GM23338 (cell line): ENCODE measurements around the gene CD300LB. TPM values are rescaled to one million over a fixed set of nuclear protein-coding genes. Genes with fewer than 3 reads are reported as not detected.

Source experiments
- ATAC-seq: fragments of 200-7000 bp; cut with Tn5 transposase; 3 replicates; pipeline ENCODE4 v1.9.1; 2020
- DNase-seq: peaks from one replicate; pipeline ENCODE4 v3.0.0-alpha.2; 2015; ENCODE audit warnings: low spot score
- H2AFZ ChIP-seq: fragments of 200-600 bp; sonication (generic); 2 replicates; pipeline ENCODE4 v1.8.0; 2016; ENCODE audit warnings: antibody characterized with exemption, mild to moderate bottlenecking, moderate library complexity
- H3F3A ChIP-seq: fragments of 200-600 bp; sonication (generic); replicated peaks from 2 replicates; pipeline ENCODE4 v1.8.0; 2017; ENCODE audit warnings: antibody characterized with exemption, mixed run types, low read depth
- H3K27ac ChIP-seq: fragments of 200-600 bp; sonication (generic); 2 replicates; pipeline ENCODE4 v1.6.1; 2016; ENCODE audit warnings: low read depth
- H3K27me3 ChIP-seq: fragments of 200-600 bp; sonication (generic); 2 replicates; pipeline ENCODE4 v1.8.0; 2016; ENCODE audit warnings: mild to moderate bottlenecking, mixed run types, moderate library complexity; ENCODE audit not compliant: insufficient read depth
- H3K36me3 ChIP-seq: fragments of 200-600 bp; sonication (generic); 2 replicates; pipeline ENCODE4 v1.8.0; 2016; ENCODE audit warnings: mild to moderate bottlenecking; ENCODE audit not compliant: insufficient read depth
- H3K4me1 ChIP-seq: fragments of 200-600 bp; sonication (generic); 2 replicates; pipeline ENCODE4 v1.8.0; 2016; ENCODE audit warnings: mild to moderate bottlenecking, moderate library complexity; ENCODE audit not compliant: insufficient read depth
- H3K4me2 ChIP-seq: fragments of 200-600 bp; sonication (generic); 2 replicates; pipeline ENCODE4 v1.7.1; 2017; ENCODE audit warnings: mixed run types
- H3K4me3 ChIP-seq: fragments of 200-600 bp; sonication (generic); 2 replicates; pipeline ENCODE4 v1.6.1; 2016; ENCODE audit warnings: mixed run types
- H3K79me2 ChIP-seq: fragments of 200-600 bp; sonication (generic); replicated peaks from 2 replicates; pipeline ENCODE4 v1.8.0; 2017; ENCODE audit warnings: mild to moderate bottlenecking; ENCODE audit not compliant: insufficient read depth
- H3K9me2 ChIP-seq: fragments of 200-600 bp; sonication (generic); 2 replicates; pipeline ENCODE4 v1.8.0; 2017; ENCODE audit not compliant: insufficient read depth
- H4K20me1 ChIP-seq: fragments of 200-600 bp; sonication (generic); replicated peaks from 2 replicates; pipeline ENCODE4 v1.8.0; 2017; ENCODE audit warnings: mild to moderate bottlenecking; ENCODE audit not compliant: insufficient read depth
- H3K27ac Mint-ChIP-seq: 2 replicates; pipeline ENCODE4 v1.8.0; 2020; ENCODE audit warnings: inconsistent platforms, mild to moderate bottlenecking, moderate library complexity, mixed read lengths
- H3K27me3 Mint-ChIP-seq: 3 replicates; pipeline ENCODE4 v1.8.0; 2022; ENCODE audit warnings: low read depth, mild to moderate bottlenecking, moderate library complexity, mixed read lengths, inconsistent platforms; ENCODE audit not compliant: insufficient read depth, poor library complexity
- H3K36me3 Mint-ChIP-seq: 3 replicates; pipeline ENCODE4 v1.8.0; 2021; ENCODE audit warnings: low read depth, mild to moderate bottlenecking, inconsistent platforms, moderate library complexity, mixed read lengths
- H3K4me1 Mint-ChIP-seq: 3 replicates; pipeline ENCODE4 v1.8.0; 2020; ENCODE audit warnings: mild to moderate bottlenecking, inconsistent platforms, mixed read lengths
- H3K4me3 Mint-ChIP-seq: 3 replicates; pipeline ENCODE4 v1.8.0; 2021; ENCODE audit warnings: moderate library complexity, mild to moderate bottlenecking, inconsistent platforms, mixed read lengths
- H3K9me3 Mint-ChIP-seq: 3 replicates; pipeline ENCODE4 v1.8.0; 2020; ENCODE audit warnings: moderate library complexity, mild to moderate bottlenecking, inconsistent platforms, mixed read lengths
- EZH2phosphoT487 ChIP-seq: fragments of 200-600 bp; sonication (generic); IDR thresholded peaks from one replicate; pipeline ENCODE4 v1.8.1; 2018; ENCODE audit warnings: antibody characterized with exemption; ENCODE audit not compliant: unreplicated experiment
- JUNB ChIP-seq: IDR thresholded peaks from one replicate; pipeline ENCODE4 v1.6.1; 2016; ENCODE audit warnings: antibody characterized with exemption; ENCODE audit not compliant: unreplicated experiment
- NANOG ChIP-seq: IDR thresholded peaks from 2 replicates; pipeline ENCODE4 v1.6.1; 2016; ENCODE audit warnings: antibody characterized with exemption, borderline replicate concordance
- ZNF331 ChIP-seq: fragments of 250-450 bp; sonication (Bioruptor Pico); IDR thresholded peaks from 2 replicates; pipeline ENCODE4 v1.5.0; 2020; ENCODE audit warnings: low read depth, mild to moderate bottlenecking, moderate library complexity
- polyA plus RNA-seq: library from polyadenylated mRNA; unstranded; fragments of >200 nt; fragmentation: Nextera tagmentation; extraction: Ambion mirVana; gene quantifications from 2 replicates; pipeline ENCODE4 v1.2.1, GENCODE V29; 2016
- total RNA-seq: library from RNA; depleted of rRNA; stranded (reverse); fragments of >200 nt; shearing (Covaris generic); gene quantifications from 2 replicates; pipeline ENCODE4 v1.2.3, GENCODE V29; 2014
- TF ChIP-seq, protein P1 (sequence below): IDR thresholded peaks from 2 replicates; pipeline ENCODE4 v1.6.1; 2016; ENCODE audit warnings: antibody characterized with exemption
- TF ChIP-seq, protein P2 (sequence below): fragments of 250-450 bp; sonication (Bioruptor Pico); IDR thresholded peaks from 2 replicates; pipeline ENCODE4 v1.5.0; 2020; ENCODE audit warnings: mild to moderate bottlenecking, moderate library complexity
- TF ChIP-seq, protein P3 (sequence below), 2 experiments: fragments of 200-600 bp in 1 of 2; sonication (generic) in 1 of 2; conservative IDR thresholded peaks; 2 replicates each; pipeline versions ENCODE4 v1.5.1 to v1.6.1; 2016 to 2017; ENCODE audit warnings: antibody characterized with exemption in 2 of 2, low read depth in 2 of 2, mild to moderate bottlenecking in 2 of 2, moderate library complexity in 1 of 2

CD300LB gene
- total and polyA plus RNA-seq, 2 experiments from 2014 or later, result not detected

DNA sequence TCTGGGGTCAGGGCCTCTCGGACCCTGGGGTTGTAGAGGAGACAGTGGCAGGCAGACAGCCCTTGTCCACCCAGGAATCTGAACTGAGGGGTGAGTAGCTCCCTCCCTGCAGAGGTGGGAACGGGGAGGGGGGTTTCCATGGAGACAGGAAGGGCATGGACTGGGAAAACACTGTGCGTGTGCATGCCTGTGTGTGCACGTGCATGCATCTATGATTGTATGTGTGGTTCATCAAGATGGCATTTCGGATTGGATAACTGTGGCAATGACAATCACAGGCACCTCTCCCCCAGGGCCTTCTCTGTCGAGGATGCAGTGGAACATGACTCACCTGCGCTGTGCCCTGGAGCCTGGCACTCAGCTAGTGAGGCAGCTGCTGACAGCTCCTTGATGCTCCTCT, 20.8 kb upstream of the CD300LB start:
- H3K27ac ChIP-seq, result no peak overlapping the region
- TF ChIP-seq, protein P1, sequence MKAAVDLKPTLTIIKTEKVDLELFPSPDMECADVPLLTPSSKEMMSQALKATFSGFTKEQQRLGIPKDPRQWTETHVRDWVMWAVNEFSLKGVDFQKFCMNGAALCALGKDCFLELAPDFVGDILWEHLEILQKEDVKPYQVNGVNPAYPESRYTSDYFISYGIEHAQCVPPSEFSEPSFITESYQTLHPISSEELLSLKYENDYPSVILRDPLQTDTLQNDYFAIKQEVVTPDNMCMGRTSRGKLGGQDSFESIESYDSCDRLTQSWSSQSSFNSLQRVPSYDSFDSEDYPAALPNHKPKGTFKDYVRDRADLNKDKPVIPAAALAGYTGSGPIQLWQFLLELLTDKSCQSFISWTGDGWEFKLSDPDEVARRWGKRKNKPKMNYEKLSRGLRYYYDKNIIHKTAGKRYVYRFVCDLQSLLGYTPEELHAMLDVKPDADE, result no peak
- TF ChIP-seq NANOG (no peak), JUNB (no peak), ZNF331 (CRISPR knock-in tag) (no peak), EZH2phosphoT487 (no peak)
- TF ChIP-seq, protein P2, sequence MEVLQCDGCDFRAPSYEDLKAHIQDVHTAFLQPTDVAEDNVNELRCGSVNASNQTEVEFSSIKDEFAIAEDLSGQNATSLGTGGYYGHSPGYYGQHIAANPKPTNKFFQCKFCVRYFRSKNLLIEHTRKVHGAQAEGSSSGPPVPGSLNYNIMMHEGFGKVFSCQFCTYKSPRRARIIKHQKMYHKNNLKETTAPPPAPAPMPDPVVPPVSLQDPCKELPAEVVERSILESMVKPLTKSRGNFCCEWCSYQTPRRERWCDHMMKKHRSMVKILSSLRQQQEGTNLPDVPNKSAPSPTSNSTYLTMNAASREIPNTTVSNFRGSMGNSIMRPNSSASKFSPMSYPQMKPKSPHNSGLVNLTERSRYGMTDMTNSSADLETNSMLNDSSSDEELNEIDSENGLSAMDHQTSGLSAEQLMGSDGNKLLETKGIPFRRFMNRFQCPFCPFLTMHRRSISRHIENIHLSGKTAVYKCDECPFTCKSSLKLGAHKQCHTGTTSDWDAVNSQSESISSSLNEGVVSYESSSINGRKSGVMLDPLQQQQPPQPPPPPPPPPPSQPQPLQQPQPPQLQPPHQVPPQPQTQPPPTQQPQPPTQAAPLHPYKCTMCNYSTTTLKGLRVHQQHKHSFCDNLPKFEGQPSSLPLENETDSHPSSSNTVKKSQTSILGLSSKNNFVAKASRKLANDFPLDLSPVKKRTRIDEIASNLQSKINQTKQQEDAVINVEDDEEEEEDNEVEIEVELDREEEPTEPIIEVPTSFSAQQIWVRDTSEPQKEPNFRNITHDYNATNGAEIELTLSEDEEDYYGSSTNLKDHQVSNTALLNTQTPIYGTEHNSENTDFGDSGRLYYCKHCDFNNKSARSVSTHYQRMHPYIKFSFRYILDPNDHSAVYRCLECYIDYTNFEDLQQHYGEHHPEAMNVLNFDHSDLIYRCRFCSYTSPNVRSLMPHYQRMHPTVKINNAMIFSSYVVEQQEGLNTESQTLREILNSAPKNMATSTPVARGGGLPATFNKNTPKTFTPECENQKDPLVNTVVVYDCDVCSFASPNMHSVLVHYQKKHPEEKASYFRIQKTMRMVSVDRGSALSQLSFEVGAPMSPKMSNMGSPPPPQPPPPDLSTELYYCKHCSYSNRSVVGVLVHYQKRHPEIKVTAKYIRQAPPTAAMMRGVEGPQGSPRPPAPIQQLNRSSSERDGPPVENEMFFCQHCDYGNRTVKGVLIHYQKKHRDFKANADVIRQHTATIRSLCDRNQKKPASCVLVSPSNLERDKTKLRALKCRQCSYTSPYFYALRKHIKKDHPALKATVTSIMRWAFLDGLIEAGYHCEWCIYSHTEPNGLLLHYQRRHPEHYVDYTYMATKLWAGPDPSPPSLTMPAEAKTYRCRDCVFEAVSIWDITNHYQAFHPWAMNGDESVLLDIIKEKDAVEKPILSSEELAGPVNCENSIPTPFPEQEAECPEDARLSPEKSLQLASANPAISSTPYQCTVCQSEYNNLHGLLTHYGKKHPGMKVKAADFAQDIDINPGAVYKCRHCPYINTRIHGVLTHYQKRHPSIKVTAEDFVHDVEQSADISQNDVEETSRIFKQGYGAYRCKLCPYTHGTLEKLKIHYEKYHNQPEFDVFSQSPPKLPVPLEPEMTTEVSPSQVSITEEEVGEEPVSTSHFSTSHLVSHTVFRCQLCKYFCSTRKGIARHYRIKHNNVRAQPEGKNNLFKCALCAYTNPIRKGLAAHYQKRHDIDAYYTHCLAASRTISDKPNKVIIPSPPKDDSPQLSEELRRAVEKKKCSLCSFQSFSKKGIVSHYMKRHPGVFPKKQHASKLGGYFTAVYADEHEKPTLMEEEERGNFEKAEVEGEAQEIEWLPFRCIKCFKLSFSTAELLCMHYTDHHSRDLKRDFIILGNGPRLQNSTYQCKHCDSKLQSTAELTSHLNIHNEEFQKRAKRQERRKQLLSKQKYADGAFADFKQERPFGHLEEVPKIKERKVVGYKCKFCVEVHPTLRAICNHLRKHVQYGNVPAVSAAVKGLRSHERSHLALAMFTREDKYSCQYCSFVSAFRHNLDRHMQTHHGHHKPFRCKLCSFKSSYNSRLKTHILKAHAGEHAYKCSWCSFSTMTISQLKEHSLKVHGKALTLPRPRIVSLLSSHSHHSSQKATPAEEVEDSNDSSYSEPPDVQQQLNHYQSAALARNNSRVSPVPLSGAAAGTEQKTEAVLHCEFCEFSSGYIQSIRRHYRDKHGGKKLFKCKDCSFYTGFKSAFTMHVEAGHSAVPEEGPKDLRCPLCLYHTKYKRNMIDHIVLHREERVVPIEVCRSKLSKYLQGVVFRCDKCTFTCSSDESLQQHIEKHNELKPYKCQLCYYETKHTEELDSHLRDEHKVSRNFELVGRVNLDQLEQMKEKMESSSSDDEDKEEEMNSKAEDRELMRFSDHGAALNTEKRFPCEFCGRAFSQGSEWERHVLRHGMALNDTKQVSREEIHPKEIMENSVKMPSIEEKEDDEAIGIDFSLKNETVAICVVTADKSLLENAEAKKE (CRISPR knock-in tag), result no peak
- TF ChIP-seq, protein P3, sequence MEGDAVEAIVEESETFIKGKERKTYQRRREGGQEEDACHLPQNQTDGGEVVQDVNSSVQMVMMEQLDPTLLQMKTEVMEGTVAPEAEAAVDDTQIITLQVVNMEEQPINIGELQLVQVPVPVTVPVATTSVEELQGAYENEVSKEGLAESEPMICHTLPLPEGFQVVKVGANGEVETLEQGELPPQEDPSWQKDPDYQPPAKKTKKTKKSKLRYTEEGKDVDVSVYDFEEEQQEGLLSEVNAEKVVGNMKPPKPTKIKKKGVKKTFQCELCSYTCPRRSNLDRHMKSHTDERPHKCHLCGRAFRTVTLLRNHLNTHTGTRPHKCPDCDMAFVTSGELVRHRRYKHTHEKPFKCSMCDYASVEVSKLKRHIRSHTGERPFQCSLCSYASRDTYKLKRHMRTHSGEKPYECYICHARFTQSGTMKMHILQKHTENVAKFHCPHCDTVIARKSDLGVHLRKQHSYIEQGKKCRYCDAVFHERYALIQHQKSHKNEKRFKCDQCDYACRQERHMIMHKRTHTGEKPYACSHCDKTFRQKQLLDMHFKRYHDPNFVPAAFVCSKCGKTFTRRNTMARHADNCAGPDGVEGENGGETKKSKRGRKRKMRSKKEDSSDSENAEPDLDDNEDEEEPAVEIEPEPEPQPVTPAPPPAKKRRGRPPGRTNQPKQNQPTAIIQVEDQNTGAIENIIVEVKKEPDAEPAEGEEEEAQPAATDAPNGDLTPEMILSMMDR (conservative IDR thresholded peaks at IDR 0.05; ENCODE audit: low read depth in 2 of 2), result no peak
- no peak overlapping the region for H3K4me3 Mint-ChIP-seq

More for the DNA sequence above, 20.8 kb upstream of the CD300LB start:
- Histone ChIP-seq H4K20me1 (no peaks in the 10 kb centered on the region), H3K36me3 (no peaks in the 10 kb centered on the region), H3K4me3 (no peak overlapping the region), H2AFZ (no peak overlapping the region), H3K27me3 (no peaks in the 10 kb centered on the region), H3K4me1 (no peaks in the 10 kb centered on the region), H3K9me2 (no peaks in the 10 kb centered on the region), H3K79me2 (no peaks in the 10 kb centered on the region), H3K4me2 (no peak overlapping the region), H3F3A (no peaks in the 10 kb centered on the region)
- Mint-ChIP-seq H3K27ac (no peak overlapping the region), H3K36me3 (peaks cover 4% of the 10 kb centered on the region), H3K4me1 (peaks cover 5% of the 10 kb centered on the region; the same call in 1 of the 3 replicates), H3K9me3 (peaks cover 10% of the 10 kb centered on the region), H3K27me3 (peaks cover 9% of the 10 kb centered on the region)
- no peak for DNase-seq
- no peak for ATAC-seq
